Neural cell (in vitro differentiated cells): ENCODE data around the gene RYR3. TPM values are rescaled to one million over a fixed set of nuclear protein-coding genes. Genes with fewer than 3 reads are reported as not detected.

ENCODE experiments used
- H2AFZ ChIP-seq: fragments of 200-600, 300-800 bp; sonication (generic), shearing (Covaris generic); 2 replicates; pipeline ENCODE4 v1.6.0; 2014; ENCODE audit warnings: low read depth, mild to moderate bottlenecking, antibody characterized with exemption, low read length, moderate library complexity
- H3F3A ChIP-seq: fragments of 200-600 bp; shearing (Covaris generic); 2 replicates; pipeline ENCODE4 v1.6.1; 2016; ENCODE audit warnings: mild to moderate bottlenecking, moderate library complexity, mixed read lengths, antibody characterized with exemption, low read length; ENCODE audit not compliant: insufficient read depth, poor library complexity, severe bottlenecking
- H3K27ac ChIP-seq: fragments of 200-600, 300-800 bp; sonication (generic), shearing (Covaris generic); 2 replicates; pipeline ENCODE4 v1.5.1; 2014; ENCODE audit warnings: mild to moderate bottlenecking, low read length, moderate library complexity
- H3K27me3 ChIP-seq: fragments of 300-800, 200-600 bp; sonication (generic), shearing (Covaris generic); 2 replicates; pipeline ENCODE4 v1.6.0; 2014; ENCODE audit warnings: mild to moderate bottlenecking, low read depth, low read length, moderate library complexity; ENCODE audit not compliant: insufficient read depth
- H3K36me3 ChIP-seq: fragments of 300-800, 200-600 bp; sonication (generic), shearing (Covaris generic); 2 replicates; pipeline ENCODE4 v1.5.1; 2014; ENCODE audit warnings: mild to moderate bottlenecking, antibody characterized with exemption, low read length, moderate library complexity; ENCODE audit not compliant: insufficient read depth
- H3K4me2 ChIP-seq: fragments of 300-800, 200-600 bp; sonication (generic), shearing (Covaris generic); 2 replicates; pipeline ENCODE4 v1.6.0; 2014; ENCODE audit warnings: mild to moderate bottlenecking, low read length
- H3K4me3 ChIP-seq: fragments of 300-800, 200-600 bp; sonication (generic), shearing (Covaris generic); 2 replicates; pipeline ENCODE4 v1.5.1; 2014; ENCODE audit warnings: mild to moderate bottlenecking, low read length, moderate library complexity
- H3K79me2 ChIP-seq: fragments of 200-600 bp; shearing (Covaris generic); replicated peaks from 2 replicates; pipeline ENCODE4 v1.6.0; 2014; ENCODE audit warnings: mild to moderate bottlenecking, low read length, moderate library complexity; ENCODE audit not compliant: insufficient read depth
- H3K9ac ChIP-seq: fragments of 300-800, 200-600 bp; sonication (generic), shearing (Covaris generic); 2 replicates; pipeline ENCODE4 v1.6.1; 2016; ENCODE audit warnings: mild to moderate bottlenecking, low read length, mixed read lengths
- H3K9me2 ChIP-seq: fragments of 200-600 bp; shearing (Covaris generic); 2 replicates; pipeline ENCODE4 v1.6.1; 2016; ENCODE audit warnings: mild to moderate bottlenecking, low read length, mixed read lengths; ENCODE audit not compliant: insufficient read depth
- H3K9me3 ChIP-seq: fragments of 200-600, 300-800 bp; sonication (generic), shearing (Covaris generic); 2 replicates; pipeline ENCODE4 v1.6.1; 2016; ENCODE audit warnings: mild to moderate bottlenecking, mixed run types, low read length, moderate library complexity, mixed read lengths
- H4K20me1 ChIP-seq: fragments of 200-600 bp; shearing (Covaris generic); 2 replicates; pipeline ENCODE4 v1.6.1; 2016; ENCODE audit warnings: mild to moderate bottlenecking, mixed run types; ENCODE audit not compliant: insufficient read depth
- CTCF ChIP-seq: fragments of 450-650 bp; IDR thresholded peaks from 2 replicates; pipeline ENCODE4 v1.5.1; 2014; ENCODE audit warnings: antibody characterized with exemption, mild to moderate bottlenecking, moderate library complexity; ENCODE audit not compliant: poor library complexity, severe bottlenecking
- EP300 ChIP-seq: fragments of 450-650 bp; conservative IDR thresholded peaks from 2 replicates; pipeline ENCODE4 v1.6.1; 2014; ENCODE audit warnings: antibody characterized with exemption, mild to moderate bottlenecking, moderate library complexity; ENCODE audit not compliant: poor library complexity, severe bottlenecking
- EZH2 ChIP-seq: fragments of 200-600, 300-800 bp; shearing (Covaris generic), sonication (generic); IDR thresholded peaks from 2 replicates; pipeline ENCODE4 v1.6.1; 2014; ENCODE audit warnings: antibody characterized with exemption, low read length, borderline replicate concordance, mild to moderate bottlenecking; ENCODE audit not compliant: insufficient read depth, poor library complexity, severe bottlenecking
- MXI1 ChIP-seq: fragments of 450-650 bp; conservative IDR thresholded peaks from 2 replicates; pipeline ENCODE4 v1.6.1; 2014; ENCODE audit warnings: antibody characterized with exemption, mild to moderate bottlenecking; ENCODE audit not compliant: poor library complexity, severe bottlenecking
- POLR2AphosphoS5 ChIP-seq: IDR thresholded peaks from 2 replicates; pipeline ENCODE4 v1.6.1; 2012
- RAD21 ChIP-seq: fragments of 450-650 bp; conservative IDR thresholded peaks from 2 replicates; pipeline ENCODE4 v1.6.1; 2014; ENCODE audit warnings: antibody characterized with exemption, mild to moderate bottlenecking, moderate library complexity
- REST ChIP-seq: IDR thresholded peaks from 2 replicates; pipeline ENCODE4 v1.6.1; 2012; ENCODE audit warnings: borderline replicate concordance
- SMC3 ChIP-seq: fragments of 450-650 bp; conservative IDR thresholded peaks from 2 replicates; pipeline ENCODE4 v1.6.1; 2014; ENCODE audit warnings: antibody characterized with exemption, mild to moderate bottlenecking, moderate library complexity; ENCODE audit not compliant: poor library complexity
- TAF1 ChIP-seq: IDR thresholded peaks from 2 replicates; pipeline ENCODE4 v1.6.1; 2012; ENCODE audit warnings: low read depth
- polyA plus RNA-seq: library from polyadenylated mRNA; depleted of rRNA; stranded (reverse); fragments of >200 nt; gene quantifications from 2 replicates; pipeline ENCODE4 v1.2.3, GENCODE V29; 2014

RYR3 gene
- polyA plus RNA-seq, 1 donor from 2014 or later, result 12.6 TPM

- no peaks in the 10 kb centered on the region for H3K27me3 ChIP-seq
- H3K9me2 ChIP-seq, result no peaks in the 10 kb centered on the region
- no peak overlapping the region for H3K9ac ChIP-seq
- H3K36me3 ChIP-seq, result no peaks in the 10 kb centered on the region
- H2AFZ ChIP-seq, result no peak overlapping the region
- no peaks in the 10 kb centered on the region for H3K9me3 ChIP-seq
- no peaks in the 10 kb centered on the region for H3K79me2 ChIP-seq
- TF ChIP-seq EZH2 (no peak), RAD21 (no peak), CTCF (no peak), EP300 (no peak), SMC3 (no peak), REST (no peak), MXI1 (no peak), POLR2AphosphoS5 (no peak), TAF1 (no peak)
- H3F3A ChIP-seq, result no peaks in the 10 kb centered on the region
- no peak overlapping the region for H3K27ac ChIP-seq
- no peak overlapping the region for H3K4me2 ChIP-seq
- no peaks in the 10 kb centered on the region for H4K20me1 ChIP-seq
- H3K4me3 ChIP-seq, result no peak overlapping the region
These were observed 101.1 kb downstream of the RYR3 start for GRCh38 chr15:33411596-33412540.

GRCh38 chr15:33419701-33420100, 108.9 kb downstream of the RYR3 start:
- Histone ChIP-seq H3K27ac (no peak overlapping the region), H3K9ac (no peak overlapping the region), H3K4me3 (no peak overlapping the region), H3K9me2 (no peaks in the 10 kb centered on the region), H3K4me2 (no peak overlapping the region), H3K36me3 (no peaks in the 10 kb centered on the region), H2AFZ (no peak overlapping the region), H4K20me1 (no peaks in the 10 kb centered on the region), H3K27me3 (no peaks in the 10 kb centered on the region), H3K79me2 (no peaks in the 10 kb centered on the region), H3K9me3 (no peaks in the 10 kb centered on the region), H3F3A (no peaks in the 10 kb centered on the region)
- no peak for TF ChIP-seq REST
- no peak for TF ChIP-seq RAD21
- TF ChIP-seq POLR2AphosphoS5, result no peak
- TF ChIP-seq CTCF, result no peak
- no peak for TF ChIP-seq EP300
- no peak for TF ChIP-seq TAF1
- no peak for TF ChIP-seq MXI1
- no peak for TF ChIP-seq SMC3
- TF ChIP-seq EZH2, result no peak
